Measurements from ENCODE around the gene ESRRB.
A peak's percentile ranks its signal among the peaks of the same experiment; 100 is the strongest.

Gene ESRRB

GRCh38 chr14:76480426-76480825, 104.5 kb downstream of the ESRRB start:
- Histone ChIP-seq H3K27ac (ENCODE audit: low read depth, low read length, poor library complexity, severe bottlenecking) (no peak overlapping the region), H3K4me2 (ENCODE audit: low read length) (no peak overlapping the region), H3K27me3 (ENCODE audit: insufficient read depth, low read length) (no peaks in the 10 kb centered on the region), H3K4me1 (ENCODE audit: insufficient read depth, low read length, severe bottlenecking) (no peaks in the 10 kb centered on the region), H3K36me3 (ENCODE audit: insufficient read depth, low read length) (no peaks in the 10 kb centered on the region), H4K20me1 (ENCODE audit: insufficient read depth, low read length) (no peaks in the 10 kb centered on the region), H3K79me2 (ENCODE audit: insufficient read depth, low read length) (no peaks in the 10 kb centered on the region), H3K4me3 (ENCODE audit: low read depth, low read length, poor library complexity, severe bottlenecking) (no peak overlapping the region), H3F3A (ENCODE audit: insufficient read depth, low read length) (no peaks in the 10 kb centered on the region), H2AFZ (ENCODE audit: low read length) (no peak overlapping the region), H3K9me2 (ENCODE audit: low read depth, low read length) (no peaks in the 10 kb centered on the region), H3K9ac (ENCODE audit: low read length) (no peak overlapping the region), H3K9me3 (ENCODE audit: low read length) (no peaks in the 10 kb centered on the region)
- no peak for TF ChIP-seq CTCF (IDR thresholded peaks at IDR 0.05; ENCODE audit: low read length)
- no peak for TF ChIP-seq EZH2 (IDR thresholded peaks at IDR 0.05; ENCODE audit: borderline replicate concordance, low read length)

- Histone ChIP-seq H3K36me3 (ENCODE audit: insufficient read depth, low read length) (no peaks in the 10 kb centered on the region), H3K79me2 (ENCODE audit: insufficient read depth, low read length) (no peaks in the 10 kb centered on the region), H3K9me3 (ENCODE audit: low read length) (no peaks in the 10 kb centered on the region), H2AFZ (ENCODE audit: low read length) (no peak overlapping the region), H3F3A (ENCODE audit: insufficient read depth, low read length) (no peaks in the 10 kb centered on the region), H3K4me2 (ENCODE audit: low read length) (no peak overlapping the region), H3K4me3 (ENCODE audit: low read depth, low read length, poor library complexity, severe bottlenecking) (no peak overlapping the region), H4K20me1 (ENCODE audit: insufficient read depth, low read length) (no peaks in the 10 kb centered on the region), H3K4me1 (ENCODE audit: insufficient read depth, low read length, severe bottlenecking) (no peaks in the 10 kb centered on the region), H3K27me3 (ENCODE audit: insufficient read depth, low read length) (no peaks in the 10 kb centered on the region), H3K27ac (ENCODE audit: low read depth, low read length, poor library complexity, severe bottlenecking) (no peak overlapping the region), H3K9ac (ENCODE audit: low read length) (no peak overlapping the region), H3K9me2 (ENCODE audit: low read depth, low read length) (no peaks in the 10 kb centered on the region)
- no peak for TF ChIP-seq EZH2 (IDR thresholded peaks at IDR 0.05; ENCODE audit: borderline replicate concordance, low read length)
- peak; percentile 26; the same call in 1 of the 2 replicates for TF ChIP-seq CTCF (IDR thresholded peaks at IDR 0.05; ENCODE audit: low read length)
Measured at GRCh38 chr14:76484355-76484754, 108.4 kb downstream of the ESRRB start.

- Histone ChIP-seq H3K4me3 (ENCODE audit: low read depth, low read length, poor library complexity, severe bottlenecking) (no peak overlapping the region), H3K4me1 (ENCODE audit: insufficient read depth, low read length, severe bottlenecking) (no peaks in the 10 kb centered on the region), H3K9me3 (ENCODE audit: low read length) (no peaks in the 10 kb centered on the region), H4K20me1 (ENCODE audit: insufficient read depth, low read length) (no peaks in the 10 kb centered on the region), H3K4me2 (ENCODE audit: low read length) (no peak overlapping the region), H3K27me3 (ENCODE audit: insufficient read depth, low read length) (no peaks in the 10 kb centered on the region), H3K9ac (ENCODE audit: low read length) (no peak overlapping the region), H3K9me2 (ENCODE audit: low read depth, low read length) (no peaks in the 10 kb centered on the region), H3F3A (ENCODE audit: insufficient read depth, low read length) (no peaks in the 10 kb centered on the region), H3K79me2 (ENCODE audit: insufficient read depth, low read length) (no peaks in the 10 kb centered on the region), H2AFZ (ENCODE audit: low read length) (no peak overlapping the region), H3K27ac (ENCODE audit: low read depth, low read length, poor library complexity, severe bottlenecking) (no peak overlapping the region), H3K36me3 (ENCODE audit: insufficient read depth, low read length) (no peaks in the 10 kb centered on the region)
- TF ChIP-seq EZH2 (IDR thresholded peaks at IDR 0.05; ENCODE audit: borderline replicate concordance, low read length) (no peak), CTCF (IDR thresholded peaks at IDR 0.05; ENCODE audit: low read length) (no peak)
Measured at GRCh38 chr14:76486251-76486743, 110.4 kb downstream of the ESRRB start.

Measured in OCI-LY1 (cell line).